Measurements from ENCODE around the gene TSEN15. TPM values are rescaled to one million over a fixed set of nuclear protein-coding genes. Genes with fewer than 3 reads are reported as not detected.

The TSEN15 gene
- polyA plus RNA-seq, 2 of the 4 experiments (the other 2 are of a cell fraction): 36.7 to 79.9 TPM

DNA sequence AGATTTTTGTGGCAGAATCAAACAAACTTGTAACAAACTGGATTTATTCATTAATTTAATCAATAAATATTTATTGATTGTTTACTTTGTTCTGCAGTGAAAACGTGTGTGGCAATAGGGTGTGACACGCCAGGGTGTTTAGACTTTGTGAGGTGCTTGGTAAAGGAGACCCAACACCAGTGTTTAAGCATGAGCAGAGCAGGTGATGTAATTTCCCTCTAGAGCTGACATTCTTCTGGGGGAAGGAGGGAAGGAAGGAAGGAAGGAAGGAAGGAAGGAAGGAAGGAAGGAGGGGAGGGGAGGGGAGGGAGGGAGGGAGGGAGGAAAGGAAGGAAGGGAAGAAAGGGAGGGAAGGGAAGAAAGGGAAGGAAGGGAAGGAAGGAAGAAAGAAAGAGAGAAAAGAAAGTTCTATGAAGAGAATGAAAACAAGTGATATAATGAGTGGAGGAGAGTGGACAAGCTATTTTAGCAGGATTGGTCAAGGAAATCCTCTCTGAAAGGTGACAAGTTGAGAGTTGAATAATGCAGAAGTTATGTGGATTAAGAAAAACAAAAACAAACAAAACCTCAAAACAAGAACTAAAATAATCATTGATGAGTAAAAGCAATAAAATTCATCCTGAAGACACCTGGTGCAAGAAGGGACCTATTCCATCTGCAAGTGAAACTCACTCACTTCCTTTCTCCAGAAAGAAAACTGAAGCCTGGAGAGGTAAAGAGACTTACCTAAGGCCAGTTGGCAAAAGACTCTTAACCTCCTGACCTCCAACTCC lies 60.8 kb downstream of the TSEN15 start:
- DNase-seq (ENCODE audit: low read depth in 1 of 2, low spot score in 1 of 2): no peak
- Histone ChIP-seq H3K9me3 (no peaks in the 10 kb centered on the region), H3K4me1 (no peaks in the 10 kb centered on the region), H3K4me3 (no peak overlapping the region), H3K4me2 (no peak overlapping the region), H3K27ac (no peak overlapping the region)
- 53% methylated on average over 2 of the region's 2 CpGs for WGBS (ENCODE audit: missing lambda C conversion rate)
- ChIA-PET POLR2A (no interaction called here), CTCF (interaction anchor here (0.8 to 1.6 kb wide), 3 partner anchors 9 to 552 kb away, joined by 3 to 4 read pairs (median 4); no protein-coding TSS in a partner anchor)
- TF ChIP-seq, protein P1, sequence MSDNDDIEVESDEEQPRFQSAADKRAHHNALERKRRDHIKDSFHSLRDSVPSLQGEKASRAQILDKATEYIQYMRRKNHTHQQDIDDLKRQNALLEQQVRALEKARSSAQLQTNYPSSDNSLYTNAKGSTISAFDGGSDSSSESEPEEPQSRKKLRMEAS (IDR thresholded peaks at IDR 0.05): no peak
- TF ChIP-seq FOSB (CRISPR knock-in tag; IDR thresholded peaks at IDR 0.05) (no peak), SREBF2 (IDR thresholded peaks at IDR 0.05) (no peak)
- no peak for ATAC-seq
- FAIRE-seq: no peak

DNA sequence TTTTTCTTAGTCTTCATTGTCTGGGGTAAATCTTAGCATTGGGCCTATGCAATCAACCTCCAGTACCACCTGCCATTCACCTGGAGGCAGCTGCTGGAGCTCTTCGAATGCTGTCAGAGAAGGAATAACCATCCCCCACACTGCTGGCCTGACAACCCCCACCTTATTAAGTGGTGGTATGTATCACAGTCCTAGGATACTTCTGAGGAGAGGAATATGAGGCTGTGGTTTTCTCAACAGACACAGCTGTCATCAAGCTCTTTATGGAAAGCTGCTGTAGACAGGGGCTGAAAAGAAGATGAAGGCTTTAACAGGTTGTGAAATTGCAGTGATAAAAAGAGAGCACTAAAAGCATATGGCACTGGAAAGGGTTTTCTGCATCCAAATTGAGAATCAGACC lies 61.7 kb downstream of the TSEN15 start:
- H3K4me3 ChIP-seq: no peak overlapping the region
- no peak for DNase-seq (ENCODE audit: low read depth in 1 of 2, low spot score in 1 of 2)
- TF ChIP-seq, protein P2, sequence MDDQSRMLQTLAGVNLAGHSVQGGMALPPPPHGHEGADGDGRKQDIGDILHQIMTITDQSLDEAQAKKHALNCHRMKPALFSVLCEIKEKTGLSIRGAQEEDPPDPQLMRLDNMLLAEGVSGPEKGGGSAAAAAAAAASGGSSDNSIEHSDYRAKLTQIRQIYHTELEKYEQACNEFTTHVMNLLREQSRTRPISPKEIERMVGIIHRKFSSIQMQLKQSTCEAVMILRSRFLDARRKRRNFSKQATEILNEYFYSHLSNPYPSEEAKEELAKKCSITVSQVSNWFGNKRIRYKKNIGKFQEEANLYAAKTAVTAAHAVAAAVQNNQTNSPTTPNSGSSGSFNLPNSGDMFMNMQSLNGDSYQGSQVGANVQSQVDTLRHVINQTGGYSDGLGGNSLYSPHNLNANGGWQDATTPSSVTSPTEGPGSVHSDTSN (IDR thresholded peaks at IDR 0.05): no peak
- H3K4me2 ChIP-seq: no peak overlapping the region
- H3K4me1 ChIP-seq: no peaks in the 10 kb centered on the region
- WGBS (ENCODE audit: missing lambda C conversion rate): 53% methylated on average over 1 of the region's 1 CpG
- no peak for FAIRE-seq
- ChIA-PET POLR2A (no interaction called here), CTCF (interaction anchor here (0.8 to 1.6 kb wide), 4 partner anchors 8 to 551 kb away, joined by 3 to 4 read pairs (median 4); no protein-coding TSS in a partner anchor)
- ATAC-seq: no peak
- no peaks in the 10 kb centered on the region for H3K9me3 ChIP-seq
- H3K27ac ChIP-seq: no peak overlapping the region

DNA sequence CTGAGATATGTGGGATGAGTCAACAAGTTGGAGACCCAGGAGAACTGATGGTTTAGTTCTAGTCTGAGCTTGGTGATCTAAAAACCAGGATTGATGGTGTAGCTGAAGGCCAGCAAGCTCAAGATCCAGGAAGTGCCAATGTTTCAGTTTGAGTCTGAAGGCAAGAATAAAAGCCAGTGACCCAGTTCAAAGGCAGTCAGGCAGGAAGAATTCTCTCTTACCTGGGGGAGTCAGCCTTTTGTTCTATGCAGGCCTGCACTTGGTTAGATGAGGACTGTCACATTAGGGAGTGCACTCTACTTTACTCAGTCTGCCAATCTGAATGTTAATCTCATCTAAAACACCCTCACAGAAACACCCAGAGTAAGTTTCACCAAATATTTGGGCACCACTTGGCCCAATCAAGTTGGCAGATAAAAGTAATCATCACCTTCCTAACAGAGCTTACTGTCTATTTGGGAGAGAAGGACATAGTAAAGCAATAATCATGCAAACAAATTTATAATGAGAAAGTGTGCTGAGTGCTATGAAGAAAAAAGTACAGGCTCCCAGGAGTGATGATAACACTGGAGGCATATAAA lies 63.4 kb downstream of the TSEN15 start:
- H3K4me2 ChIP-seq: no peak overlapping the region
- no peaks in the 10 kb centered on the region for H3K9me3 ChIP-seq
- no peak overlapping the region for H3K27ac ChIP-seq
- no peak for DNase-seq (ENCODE audit: low read depth in 1 of 2, low spot score in 1 of 2)
- TF ChIP-seq POLR2AphosphoS2 (conservative IDR thresholded peaks at IDR 0.05; ENCODE audit: low read length): no peak
- TF ChIP-seq, protein P3, sequence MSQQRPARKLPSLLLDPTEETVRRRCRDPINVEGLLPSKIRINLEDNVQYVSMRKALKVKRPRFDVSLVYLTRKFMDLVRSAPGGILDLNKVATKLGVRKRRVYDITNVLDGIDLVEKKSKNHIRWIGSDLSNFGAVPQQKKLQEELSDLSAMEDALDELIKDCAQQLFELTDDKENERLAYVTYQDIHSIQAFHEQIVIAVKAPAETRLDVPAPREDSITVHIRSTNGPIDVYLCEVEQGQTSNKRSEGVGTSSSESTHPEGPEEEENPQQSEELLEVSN (IDR thresholded peaks at IDR 0.05; ENCODE audit: borderline replicate concordance, low read depth): no peak
- TF ChIP-seq MAFK (IDR thresholded peaks at IDR 0.05; ENCODE audit: partially characterized antibody): no peak
- no peak for TF ChIP-seq ZFP36 (IDR thresholded peaks at IDR 0.05; ENCODE audit: borderline replicate concordance, partially characterized antibody)
- TF ChIP-seq MYC (IDR thresholded peaks at IDR 0.05; ENCODE audit: borderline replicate concordance, low read length): no peak
- no peak for TF ChIP-seq EP300 (IDR thresholded peaks at IDR 0.05)
- POLR2A ChIA-PET: no interaction called here
- ATAC-seq: no peak
- no peak for FAIRE-seq
- no peaks in the 10 kb centered on the region for H3K4me1 ChIP-seq
- CTCF ChIA-PET: interaction anchor here (0.5 to 2.1 kb wide), 3 partner anchors 10 to 90 kb away, joined by 3 to 6 read pairs (median 4); no protein-coding TSS in a partner anchor
- H3K4me3 ChIP-seq: no peak overlapping the region

DNA sequence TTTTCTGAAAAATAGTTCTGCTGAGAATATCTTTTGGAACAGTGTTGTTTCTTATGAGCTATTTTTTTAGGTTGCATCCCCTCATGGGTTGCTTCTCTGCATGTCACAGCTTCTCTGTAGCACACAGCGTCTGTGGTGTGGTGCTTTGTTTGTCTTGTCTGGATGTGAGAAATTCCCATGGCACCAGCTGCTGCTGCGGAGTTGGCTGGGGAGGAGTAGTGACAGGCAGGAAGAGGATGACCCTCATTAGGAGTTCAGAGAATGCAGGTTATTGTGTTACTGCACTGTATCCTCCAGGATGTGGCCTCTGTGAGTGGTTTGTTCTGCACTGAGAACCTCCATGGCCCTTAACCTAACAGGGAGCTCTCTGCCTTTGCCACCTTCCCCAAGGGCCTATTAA lies 64.8 kb downstream of the TSEN15 start:
- Histone ChIP-seq H3K27ac (no peak overlapping the region), H3K4me3 (no peak overlapping the region), H3K4me2 (no peak overlapping the region), H3K4me1 (no peaks in the 10 kb centered on the region), H3K9me3 (no peaks in the 10 kb centered on the region)
- ChIA-PET POLR2A (no interaction called here), CTCF (interaction anchor here (2.1 kb wide), 1 partner anchor 9 kb away, joined by 6 read pairs; no protein-coding TSS in a partner anchor)
- no peak for ATAC-seq
- no peak for FAIRE-seq
- no peak for DNase-seq (ENCODE audit: low read depth in 1 of 2, low spot score in 1 of 2)
- 70% methylated on average over 2 of the region's 2 CpGs for WGBS (ENCODE audit: missing lambda C conversion rate)
- TF ChIP-seq, protein P4, sequence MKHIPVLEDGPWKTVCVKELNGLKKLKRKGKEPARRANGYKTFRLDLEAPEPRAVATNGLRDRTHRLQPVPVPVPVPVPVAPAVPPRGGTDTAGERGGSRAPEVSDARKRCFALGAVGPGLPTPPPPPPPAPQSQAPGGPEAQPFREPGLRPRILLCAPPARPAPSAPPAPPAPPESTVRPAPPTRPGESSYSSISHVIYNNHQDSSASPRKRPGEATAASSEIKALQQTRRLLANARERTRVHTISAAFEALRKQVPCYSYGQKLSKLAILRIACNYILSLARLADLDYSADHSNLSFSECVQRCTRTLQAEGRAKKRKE (CRISPR knock-in tag; IDR thresholded peaks at IDR 0.05; ENCODE audit: low read depth): no peak
- TF ChIP-seq JUN (IDR thresholded peaks at IDR 0.05): no peak
- no peak for TF ChIP-seq RARB (CRISPR knock-in tag; IDR thresholded peaks at IDR 0.05)
- TF ChIP-seq NPAS2 (CRISPR knock-in tag; IDR thresholded peaks at IDR 0.05; ENCODE audit: borderline replicate concordance): no peak
- TF ChIP-seq, protein P5, sequence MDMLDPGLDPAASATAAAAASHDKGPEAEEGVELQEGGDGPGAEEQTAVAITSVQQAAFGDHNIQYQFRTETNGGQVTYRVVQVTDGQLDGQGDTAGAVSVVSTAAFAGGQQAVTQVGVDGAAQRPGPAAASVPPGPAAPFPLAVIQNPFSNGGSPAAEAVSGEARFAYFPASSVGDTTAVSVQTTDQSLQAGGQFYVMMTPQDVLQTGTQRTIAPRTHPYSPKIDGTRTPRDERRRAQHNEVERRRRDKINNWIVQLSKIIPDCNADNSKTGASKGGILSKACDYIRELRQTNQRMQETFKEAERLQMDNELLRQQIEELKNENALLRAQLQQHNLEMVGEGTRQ (IDR thresholded peaks at IDR 0.05): no peak
- no peak for TF ChIP-seq TP53 (CRISPR knock-in tag; IDR thresholded peaks at IDR 0.05)
- TF ChIP-seq EP300 (IDR thresholded peaks at IDR 0.05): no peak
- no peak for TF ChIP-seq KDM5A (IDR thresholded peaks at IDR 0.05)
- no peak for TF ChIP-seq EHF (CRISPR knock-in tag; IDR thresholded peaks at IDR 0.05)
- no peak for TF ChIP-seq ZC3H11A (IDR thresholded peaks at IDR 0.05)
- TF ChIP-seq EHMT2 (IDR thresholded peaks at IDR 0.05; ENCODE audit: low read depth): no peak
- TF ChIP-seq, protein P6, sequence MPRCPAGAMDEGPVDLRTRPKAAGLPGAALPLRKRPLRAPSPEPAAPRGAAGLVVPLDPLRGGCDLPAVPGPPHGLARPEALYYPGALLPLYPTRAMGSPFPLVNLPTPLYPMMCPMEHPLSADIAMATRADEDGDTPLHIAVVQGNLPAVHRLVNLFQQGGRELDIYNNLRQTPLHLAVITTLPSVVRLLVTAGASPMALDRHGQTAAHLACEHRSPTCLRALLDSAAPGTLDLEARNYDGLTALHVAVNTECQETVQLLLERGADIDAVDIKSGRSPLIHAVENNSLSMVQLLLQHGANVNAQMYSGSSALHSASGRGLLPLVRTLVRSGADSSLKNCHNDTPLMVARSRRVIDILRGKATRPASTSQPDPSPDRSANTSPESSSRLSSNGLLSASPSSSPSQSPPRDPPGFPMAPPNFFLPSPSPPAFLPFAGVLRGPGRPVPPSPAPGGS (IDR thresholded peaks at IDR 0.05): no peak
- no peak for TF ChIP-seq POLR2AphosphoS2 (conservative IDR thresholded peaks at IDR 0.05; ENCODE audit: low read length)
- no peak for TF ChIP-seq PHF8 (IDR thresholded peaks at IDR 0.05; ENCODE audit: borderline replicate concordance, low read depth)
- no peak for TF ChIP-seq SREBF2 (IDR thresholded peaks at IDR 0.05)
- TF ChIP-seq RCOR1 (IDR thresholded peaks at IDR 0.05; ENCODE audit: low read depth, low read length): no peak
- TF ChIP-seq MYC (IDR thresholded peaks at IDR 0.05; ENCODE audit: borderline replicate concordance, low read length): no peak
- TF ChIP-seq GATA3 (IDR thresholded peaks at IDR 0.05; ENCODE audit: borderline replicate concordance): no peak
